Measurements from ENCODE around the gene MINPP1.

Gene MINPP1

DNA sequence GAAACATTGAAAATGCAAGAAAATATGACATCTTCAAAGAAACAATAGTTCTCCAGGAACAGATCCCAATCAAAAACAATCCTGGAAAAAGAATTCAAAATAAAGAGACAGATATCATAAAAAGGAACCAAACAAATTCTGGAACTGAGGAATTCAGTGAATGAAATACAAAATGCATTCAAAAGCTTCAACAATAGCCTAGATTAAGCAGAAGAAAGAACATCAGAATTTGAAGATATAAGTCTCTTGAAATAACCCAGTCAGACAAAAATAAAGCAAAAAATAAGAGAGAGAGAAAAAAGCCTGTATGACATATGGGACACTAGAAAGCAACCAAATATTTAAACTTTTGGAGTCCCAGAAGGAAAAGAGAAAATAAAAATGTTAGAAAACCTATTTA lies 60.3 kb downstream of the MINPP1 start:
- DNase-seq (ENCODE audit: low read depth, low spot score): no peak
- in situ Hi-C loops (cut with HindIII; ENCODE audit: low sequenced_read_pairs): no loop called here
- TF ChIP-seq, protein P1, sequence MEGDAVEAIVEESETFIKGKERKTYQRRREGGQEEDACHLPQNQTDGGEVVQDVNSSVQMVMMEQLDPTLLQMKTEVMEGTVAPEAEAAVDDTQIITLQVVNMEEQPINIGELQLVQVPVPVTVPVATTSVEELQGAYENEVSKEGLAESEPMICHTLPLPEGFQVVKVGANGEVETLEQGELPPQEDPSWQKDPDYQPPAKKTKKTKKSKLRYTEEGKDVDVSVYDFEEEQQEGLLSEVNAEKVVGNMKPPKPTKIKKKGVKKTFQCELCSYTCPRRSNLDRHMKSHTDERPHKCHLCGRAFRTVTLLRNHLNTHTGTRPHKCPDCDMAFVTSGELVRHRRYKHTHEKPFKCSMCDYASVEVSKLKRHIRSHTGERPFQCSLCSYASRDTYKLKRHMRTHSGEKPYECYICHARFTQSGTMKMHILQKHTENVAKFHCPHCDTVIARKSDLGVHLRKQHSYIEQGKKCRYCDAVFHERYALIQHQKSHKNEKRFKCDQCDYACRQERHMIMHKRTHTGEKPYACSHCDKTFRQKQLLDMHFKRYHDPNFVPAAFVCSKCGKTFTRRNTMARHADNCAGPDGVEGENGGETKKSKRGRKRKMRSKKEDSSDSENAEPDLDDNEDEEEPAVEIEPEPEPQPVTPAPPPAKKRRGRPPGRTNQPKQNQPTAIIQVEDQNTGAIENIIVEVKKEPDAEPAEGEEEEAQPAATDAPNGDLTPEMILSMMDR (IDR thresholded peaks at IDR 0.05; ENCODE audit: low read depth, low read length): no peak
- no peak overlapping the region for H3K4me3 ChIP-seq (ENCODE audit: low read depth, low read length)

DNA sequence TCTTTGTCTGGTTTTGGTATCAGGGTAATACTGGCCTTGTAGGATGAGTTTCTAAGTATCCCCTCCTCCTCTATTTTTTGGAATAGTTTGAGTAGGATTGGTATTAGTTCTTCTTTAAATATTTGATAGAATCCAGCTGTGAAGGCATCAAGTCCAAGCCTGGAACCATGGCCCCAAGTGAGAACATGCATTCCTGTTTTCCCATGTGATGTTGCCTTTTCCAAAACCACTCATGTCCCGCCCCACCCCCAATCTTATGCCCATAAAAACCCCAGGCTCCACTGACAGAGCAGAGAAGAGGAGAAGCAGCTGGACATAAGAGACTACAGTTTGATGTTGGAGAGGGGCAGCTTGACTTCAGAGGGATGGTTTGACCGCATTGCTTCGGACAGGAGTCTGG lies 71.2 kb downstream of the MINPP1 start:
- in situ Hi-C loops (cut with HindIII; ENCODE audit: low sequenced_read_pairs): no loop called here
- no peak for DNase-seq (ENCODE audit: low read depth, low spot score)
- TF ChIP-seq, protein P1 (IDR thresholded peaks at IDR 0.05; ENCODE audit: low read depth, low read length): no peak
- no peak overlapping the region for H3K4me3 ChIP-seq (ENCODE audit: low read depth, low read length)

DNA sequence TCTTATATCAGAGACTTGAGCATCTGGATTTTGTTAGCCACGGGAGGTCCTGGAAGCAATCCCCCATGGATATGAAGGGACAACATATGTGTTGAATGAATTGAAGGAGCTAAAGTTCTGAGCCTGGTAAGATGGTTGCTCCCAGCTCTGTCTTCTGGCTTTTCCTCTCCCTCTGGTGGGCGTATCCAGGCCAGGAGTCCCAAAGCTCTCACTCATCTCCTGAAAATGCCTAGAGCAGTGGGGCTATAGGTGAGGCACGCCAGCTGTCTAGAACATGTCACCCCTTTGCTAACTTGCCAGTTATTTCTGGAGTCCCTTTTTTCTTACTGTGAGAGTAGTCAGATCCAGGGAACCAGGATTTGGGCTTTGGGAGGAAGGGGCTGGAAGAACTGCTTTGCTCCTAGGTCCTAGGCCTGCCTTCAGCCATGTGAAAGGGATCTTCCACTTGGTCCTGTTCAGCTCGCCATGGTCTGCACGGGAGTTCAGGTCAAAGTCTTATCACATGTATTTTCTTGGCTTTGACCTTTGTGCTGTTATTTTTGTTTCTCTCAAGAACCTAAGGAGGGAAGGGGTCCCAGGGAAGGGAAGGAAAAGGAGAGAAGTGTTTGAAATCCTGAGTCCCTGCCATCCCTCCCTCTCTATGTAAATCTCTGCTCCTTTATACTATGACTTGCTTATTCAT lies 73.6 kb downstream of the MINPP1 start:
- TF ChIP-seq, protein P1 (IDR thresholded peaks at IDR 0.05; ENCODE audit: low read depth, low read length): no peak
- no peak overlapping the region for H3K4me3 ChIP-seq (ENCODE audit: low read depth, low read length)
- in situ Hi-C loops (cut with HindIII; ENCODE audit: low sequenced_read_pairs): no loop called here
- DNase-seq (ENCODE audit: low read depth, low spot score): no peak

DNA sequence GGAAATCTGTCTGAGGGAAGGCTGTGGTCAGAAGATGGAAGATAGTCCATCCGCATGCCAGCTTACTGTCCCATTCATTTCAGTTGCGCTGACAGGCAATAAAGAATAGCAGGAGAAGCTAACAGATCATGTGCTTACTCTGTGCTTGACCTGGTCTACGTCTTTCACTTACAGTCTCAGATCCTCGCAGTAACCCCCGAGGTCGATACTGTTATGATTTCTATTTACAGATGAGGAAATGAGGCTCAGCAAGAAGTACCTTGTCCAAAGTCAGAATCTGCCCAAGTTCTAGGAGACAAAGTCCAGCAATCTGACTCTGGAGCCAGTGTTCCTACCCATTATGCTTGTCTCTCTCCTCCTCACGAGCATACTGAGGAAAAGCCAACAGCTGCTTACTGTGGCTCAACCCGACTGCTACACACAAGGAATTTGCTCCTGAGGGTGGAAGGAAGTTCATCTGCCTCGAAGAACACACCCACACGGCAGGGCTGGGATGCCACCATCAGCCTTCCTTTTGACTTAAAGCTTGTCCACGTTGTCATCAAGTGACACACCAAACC lies 74.2 kb downstream of the MINPP1 start:
- in situ Hi-C loops (cut with HindIII; ENCODE audit: low sequenced_read_pairs): no loop called here
- TF ChIP-seq, protein P1 (IDR thresholded peaks at IDR 0.05; ENCODE audit: low read depth, low read length): no peak
- H3K4me3 ChIP-seq (ENCODE audit: low read depth, low read length): no peak overlapping the region
- DNase-seq (ENCODE audit: low read depth, low spot score): no peak

DNA sequence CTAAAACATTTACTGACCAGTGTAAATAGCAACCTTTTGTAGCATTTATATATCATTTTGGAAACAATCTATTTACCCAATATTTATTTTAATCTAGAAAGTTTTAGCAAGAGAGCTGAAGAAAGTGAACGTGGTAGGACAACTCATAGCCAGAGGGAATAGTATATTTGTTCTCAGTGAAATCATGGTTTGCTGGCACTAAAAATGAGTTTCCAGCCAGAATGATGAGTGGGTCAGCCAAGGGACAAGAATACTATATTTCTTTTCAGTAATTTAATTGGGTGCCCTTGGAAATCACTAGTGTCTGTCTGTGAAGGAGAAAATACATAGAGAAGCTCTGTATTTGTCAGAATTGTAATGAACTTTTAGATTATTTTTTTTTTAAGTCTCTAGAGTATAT lies 74.9 kb downstream of the MINPP1 start:
- no peak for DNase-seq (ENCODE audit: low read depth, low spot score)
- TF ChIP-seq, protein P1 (IDR thresholded peaks at IDR 0.05; ENCODE audit: low read depth, low read length): no peak
- H3K4me3 ChIP-seq (ENCODE audit: low read depth, low read length): no peak overlapping the region
- in situ Hi-C loops (cut with HindIII; ENCODE audit: low sequenced_read_pairs): no loop called here

DNA sequence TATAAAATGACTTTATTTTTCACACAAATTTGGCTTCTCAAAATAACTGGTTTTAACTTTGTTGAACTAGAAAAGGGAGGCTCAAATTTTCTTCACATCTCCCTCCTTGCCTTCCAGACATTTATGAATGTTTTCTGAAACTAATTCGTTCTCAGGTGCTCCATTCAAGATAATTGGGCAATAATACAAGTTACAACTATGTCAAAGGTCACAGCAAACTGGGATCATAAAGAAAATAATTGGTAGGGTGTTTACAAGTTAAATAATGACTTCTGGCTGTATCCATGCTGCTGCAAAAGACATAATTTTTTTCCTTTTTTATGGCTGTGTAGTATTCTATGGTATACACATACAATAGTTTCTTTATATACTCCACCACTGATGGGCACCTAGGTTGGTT lies 75.3 kb downstream of the MINPP1 start:
- H3K4me3 ChIP-seq (ENCODE audit: low read depth, low read length): no peak overlapping the region
- TF ChIP-seq, protein P1 (IDR thresholded peaks at IDR 0.05; ENCODE audit: low read depth, low read length): no peak
- in situ Hi-C loops (cut with HindIII; ENCODE audit: low sequenced_read_pairs): no loop called here
- DNase-seq (ENCODE audit: low read depth, low spot score): no peak

Data from astrocyte of the spinal cord (primary cell).